Measurements from ENCODE around the gene MIAT.

Gene MIAT

GRCh38 chr22:26650722-26651421 lies 6.5 kb upstream of the MIAT start:
- TF ChIP-seq CTCF (IDR thresholded peaks at IDR 0.05) = no peak

DNA sequence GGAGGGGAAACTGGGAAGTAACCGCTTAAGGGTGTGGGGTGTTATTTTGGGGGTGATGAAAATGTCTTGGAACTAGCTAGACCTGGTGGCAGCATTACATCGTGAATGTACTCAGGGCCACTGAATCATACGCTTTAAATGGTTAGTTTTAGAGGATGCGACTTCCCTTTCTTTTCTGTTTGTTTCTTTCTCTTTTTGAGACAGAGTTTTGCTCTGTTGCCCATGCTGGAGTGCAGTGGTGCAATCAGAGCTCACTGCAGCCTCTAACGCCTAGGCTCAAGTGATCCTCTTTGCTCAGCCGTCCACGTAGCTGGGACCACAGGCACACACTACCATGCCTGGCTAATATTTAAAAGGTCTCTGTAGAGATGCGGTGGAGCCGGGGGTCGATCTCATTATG lies 5.6 kb upstream of the MIAT start:
- TF ChIP-seq CTCF (IDR thresholded peaks at IDR 0.05) = no peak

DNA sequence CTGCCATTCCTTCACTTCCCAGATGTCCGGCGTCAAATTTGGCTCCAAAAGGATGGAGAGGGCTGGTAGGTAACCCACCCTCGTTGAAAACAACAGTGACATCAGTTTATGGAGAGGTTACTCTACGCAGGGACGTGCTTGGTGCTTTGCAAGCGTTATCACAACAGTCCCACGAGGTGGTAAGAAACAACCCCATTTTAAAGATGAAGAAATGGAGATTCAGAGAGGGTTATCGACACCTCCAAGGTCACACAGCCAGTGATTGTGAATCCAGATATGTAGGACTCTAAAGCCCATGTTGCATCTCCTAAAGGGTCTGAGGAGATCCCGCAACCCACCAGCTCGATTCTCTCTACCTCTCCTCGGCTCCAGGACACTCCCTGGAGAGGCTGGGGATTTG lies 773 bp downstream of the MIAT start:
- TF ChIP-seq CTCF (IDR thresholded peaks at IDR 0.05) = no peak

GRCh38 chr22:26658671-26659478 lies 1.5 kb downstream of the MIAT start:
- no peak for TF ChIP-seq CTCF (IDR thresholded peaks at IDR 0.05)

DNA sequence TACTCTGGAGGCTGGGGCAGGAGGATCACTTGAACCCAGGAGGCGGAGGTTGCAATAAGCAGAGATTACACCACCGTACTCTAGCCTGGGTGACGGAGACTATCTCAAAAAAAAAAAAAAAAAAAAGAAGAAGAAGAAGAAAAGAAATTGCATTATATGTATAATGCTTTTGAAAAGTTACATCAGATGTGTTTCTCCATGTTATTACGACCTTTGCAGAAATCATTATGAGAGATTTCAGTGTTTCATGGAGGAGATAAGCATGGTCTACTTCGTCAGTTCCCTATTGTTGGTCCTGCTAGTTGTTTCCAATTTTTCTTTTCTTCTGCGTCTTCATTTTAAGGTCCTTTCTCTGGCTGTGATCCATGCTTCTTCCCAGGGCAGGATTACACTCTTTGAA lies 3.0 kb downstream of the MIAT start:
- TF ChIP-seq CTCF (IDR thresholded peaks at IDR 0.05) = no peak

GRCh38 chr22:26660961-26661578 lies 3.7 kb downstream of the MIAT start:
- TF ChIP-seq CTCF (IDR thresholded peaks at IDR 0.05) = no peak

DNA sequence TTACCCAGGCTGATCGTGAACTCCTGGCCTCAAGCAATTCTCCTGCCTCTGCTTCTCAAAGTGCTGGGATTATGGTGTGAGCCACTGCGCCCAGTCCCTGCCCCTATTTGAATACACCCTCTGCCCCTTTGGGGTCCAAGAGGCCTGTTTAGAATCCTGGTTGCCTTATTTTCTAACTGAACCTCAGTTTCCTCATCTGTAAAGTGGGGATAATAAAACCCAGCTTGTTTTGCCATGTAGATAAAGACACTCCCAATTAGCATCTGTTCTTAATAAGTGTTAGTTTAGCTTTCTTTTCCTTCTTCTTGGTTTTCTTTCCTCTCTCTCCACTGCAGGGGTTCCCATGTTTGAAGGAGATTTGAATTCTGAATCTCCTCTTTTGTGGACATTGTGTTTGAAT lies 4.8 kb downstream of the MIAT start:
- no peak for TF ChIP-seq CTCF (IDR thresholded peaks at IDR 0.05)
